ENCODE data around the gene GALNT1.
A peak's percentile ranks its signal among the peaks of the same experiment; 100 is the strongest.

GALNT1 gene

GRCh38 chr18:35728676-35729075 is 147.1 kb downstream of the GALNT1 start:
- DNase-seq, result no peak

GRCh38 chr18:35729991-35730668 is 148.6 kb downstream of the GALNT1 start:
- no peak for DNase-seq

- DNase-seq, result no peak
Measured at GRCh38 chr18:35730691-35731370, 149.3 kb downstream of the GALNT1 start.

GRCh38 chr18:35731701-35732100 is 150.2 kb downstream of the GALNT1 start:
- DNase-seq, result no peak

GRCh38 chr18:35732162-35732561 is 150.6 kb downstream of the GALNT1 start:
- no peak for DNase-seq

GRCh38 chr18:35732636-35733035 is 151.1 kb downstream of the GALNT1 start:
- no peak for DNase-seq

- no peak for DNase-seq
Measured at GRCh38 chr18:35733408-35733807, 151.9 kb downstream of the GALNT1 start.

- no peak for DNase-seq
Measured at GRCh38 chr18:35736696-35737095, 155.2 kb downstream of the GALNT1 start.

- DNase-seq, result no peak
Measured at GRCh38 chr18:35739778-35740177, 158.2 kb downstream of the GALNT1 start.

GRCh38 chr18:35740656-35741055 is 159.1 kb downstream of the GALNT1 start:
- DNase-seq, result no peak

- DNase-seq, result no peak
Measured at GRCh38 chr18:35743916-35744315, 162.4 kb downstream of the GALNT1 start.

GRCh38 chr18:35745814-35746213 is 164.3 kb downstream of the GALNT1 start:
- DNase-seq, result no peak

GRCh38 chr18:35746826-35747339 is 165.3 kb downstream of the GALNT1 start:
- DNase-seq, result no peak

GRCh38 chr18:35747894-35748472 is 166.4 kb downstream of the GALNT1 start:
- DNase-seq, result no peak

GRCh38 chr18:35749701-35750100 is 168.2 kb downstream of the GALNT1 start:
- no peak for DNase-seq

GRCh38 chr18:35750929-35751328 is 169.4 kb downstream of the GALNT1 start:
- no peak for DNase-seq

- DNase-seq, result no peak
Measured at GRCh38 chr18:35753306-35753910, 171.9 kb downstream of the GALNT1 start.

GRCh38 chr18:35754464-35754863 is 172.9 kb downstream of the GALNT1 start:
- no peak for DNase-seq

- DNase-seq, result no peak
Measured at GRCh38 chr18:35755369-35755768, 173.8 kb downstream of the GALNT1 start.

- DNase-seq, result peak in 1 of 2 donors; percentile 61
Measured at GRCh38 chr18:35756506-35757117, 175.1 kb downstream of the GALNT1 start.
